IMR-90 (cell line): ENCODE results near the gene RRP8. TPM values are rescaled to one million over a fixed set of nuclear protein-coding genes. Genes with fewer than 3 reads are reported as not detected.

ENCODE experiments used
- ATAC-seq: fragments of 200-7000 bp; cut with Tn5 transposase; 2 replicates; pipeline ENCODE4 v1.9.1; 2020; ENCODE audit warnings: low read depth, mild to moderate bottlenecking, moderate library complexity
- BruUV-seq: library from RNA; stranded (reverse); fragments of 400-500 nt; replicated peaks from 2 replicates; lab custom pipeline; 2021; lab: Mats Ljungman, UMichigan
- CTCF ChIA-PET: fragments of 300-600 bp; formaldehyde crosslinking; extraction: SDS; loops from one replicate; lab custom pipeline; 2021; ENCODE audit warnings: antibody characterized with exemption; lab: Yijun Ruan, JAX
- POLR2A ChIA-PET: fragments of 300-600 bp; sonication (Branson Sonifier 250); formaldehyde crosslinking; loops from one replicate; lab custom pipeline; 2022; ENCODE audit warnings: antibody characterized with exemption; ENCODE audit not compliant: unreplicated experiment; lab: Charles Lee
- DNase-seq: peaks from one replicate; pipeline ENCODE4 v3.0.0; 2013
- H2AFZ ChIP-seq: replicated peaks from 2 replicates; pipeline ENCODE3; 2013; ENCODE audit warnings: low read length, mild to moderate bottlenecking; ENCODE audit not compliant: poor library complexity
- H2AK5ac ChIP-seq: 2 replicates; pipeline ENCODE4 v1.6.1; 2013; ENCODE audit warnings: low read depth, low read length, inconsistent platforms
- H2AK9ac ChIP-seq: replicated peaks from 2 replicates; pipeline ENCODE3; 2013; ENCODE audit warnings: mild to moderate bottlenecking, low read depth, low read length, moderate library complexity; ENCODE audit not compliant: poor library complexity
- H2BK120ac ChIP-seq: 2 replicates; pipeline ENCODE4 v1.6.1; 2013; ENCODE audit warnings: low read depth, low read length, inconsistent platforms
- H2BK15ac ChIP-seq: 3 replicates; pipeline ENCODE4 v1.6.1; 2013; ENCODE audit warnings: low read depth, low read length, inconsistent platforms
- H2BK20ac ChIP-seq: 2 replicates; pipeline ENCODE4 v1.6.1; 2013; ENCODE audit warnings: low read depth, mild to moderate bottlenecking, inconsistent platforms, low read length, moderate library complexity
- H2BK5ac ChIP-seq: 2 replicates; pipeline ENCODE4 v1.6.1; 2013; ENCODE audit warnings: mild to moderate bottlenecking, low read depth, low read length, inconsistent platforms; ENCODE audit not compliant: poor library complexity, severe bottlenecking
- H3K14ac ChIP-seq: replicated peaks from 2 replicates; pipeline ENCODE4 v1.6.1; 2013; ENCODE audit warnings: low read depth, low read length, inconsistent platforms
- H3K18ac ChIP-seq: 2 replicates; pipeline ENCODE4 v1.6.1; 2013; ENCODE audit warnings: low read depth, low read length, control low read depth
- H3K23ac ChIP-seq: 2 replicates; pipeline ENCODE4 v1.6.1; 2013; ENCODE audit warnings: low read depth, low read length, inconsistent platforms
- H3K27ac ChIP-seq: 2 replicates; pipeline ENCODE4 v1.5.1; 2013; ENCODE audit warnings: mild to moderate bottlenecking, control low read depth, low read length; ENCODE audit not compliant: insufficient read depth
- H3K27me3 ChIP-seq: 2 replicates; pipeline ENCODE4 v1.6.1; 2013; ENCODE audit warnings: low read length; ENCODE audit not compliant: control insufficient read depth, insufficient read depth
- H3K36me3 ChIP-seq: 2 replicates; pipeline ENCODE4 v1.6.1; 2013; ENCODE audit warnings: low read length, mixed read lengths; ENCODE audit not compliant: control insufficient read depth, insufficient read depth
- H3K4ac ChIP-seq: 2 replicates; pipeline ENCODE4 v1.6.1; 2013; ENCODE audit warnings: low read depth, low read length, inconsistent platforms
- H3K4me1 ChIP-seq: 2 replicates; pipeline ENCODE4 v1.6.1; 2013; ENCODE audit warnings: low read length, mixed read lengths; ENCODE audit not compliant: control insufficient read depth, insufficient read depth
- H3K4me2 ChIP-seq: 2 replicates; pipeline ENCODE4 v1.6.1; 2013; ENCODE audit warnings: low read depth, mild to moderate bottlenecking, control low read depth, low read length, moderate library complexity
- H3K4me3 ChIP-seq: 2 replicates; pipeline ENCODE4 v1.5.1; 2013; ENCODE audit warnings: low read depth, mild to moderate bottlenecking, control low read depth, low read length, moderate library complexity; ENCODE audit not compliant: insufficient read depth
- H3K56ac ChIP-seq: 2 replicates; pipeline ENCODE4 v1.6.1; 2013; ENCODE audit warnings: low read length, inconsistent platforms; ENCODE audit not compliant: insufficient read depth; ENCODE audit errors: extremely low read depth
- H3K79me1 ChIP-seq, 2 experiments: 2 replicates each; pipeline ENCODE4 v1.6.1; 2013; ENCODE audit warnings: low read length in 2 of 2, inconsistent platforms in 1 of 2, low read depth in 1 of 2
- H3K9ac ChIP-seq: 2 replicates; pipeline ENCODE4 v1.6.1; 2013; ENCODE audit warnings: low read depth, low read length, control low read depth
- H3K9me1 ChIP-seq: 2 replicates; pipeline ENCODE4 v1.6.1; 2013; ENCODE audit warnings: low read length, inconsistent platforms; ENCODE audit not compliant: insufficient read depth
- H3K9me3 ChIP-seq: 2 replicates; pipeline ENCODE4 v1.6.1; 2013; ENCODE audit warnings: low read length; ENCODE audit not compliant: control insufficient read depth, insufficient read depth
- H4K20me1 ChIP-seq: 2 replicates; pipeline ENCODE4 v1.6.1; 2013; ENCODE audit warnings: low read length, inconsistent platforms; ENCODE audit not compliant: insufficient read depth
- H4K5ac ChIP-seq: 2 replicates; pipeline ENCODE4 v1.6.1; 2013; ENCODE audit warnings: mild to moderate bottlenecking, low read depth, low read length, control low read depth
- H4K8ac ChIP-seq, 2 experiments: 2 replicates each; pipeline ENCODE4 v1.6.1; 2013; ENCODE audit warnings: low read depth in 2 of 2, low read length in 2 of 2, control low read depth in 1 of 2, inconsistent platforms in 1 of 2
- H4K91ac ChIP-seq: 2 replicates; pipeline ENCODE4 v1.6.1; 2013; ENCODE audit warnings: low read depth, low read length, inconsistent platforms; ENCODE audit not compliant: insufficient read depth
- BHLHE40 ChIP-seq: fragments of 150-350 bp; IDR thresholded peaks from 2 replicates; pipeline ENCODE4 v1.6.1; 2016; ENCODE audit warnings: mild to moderate bottlenecking, low read depth, low read length
- CEBPB ChIP-seq: IDR thresholded peaks from 2 replicates; pipeline ENCODE4 v1.6.1; 2012; ENCODE audit warnings: low read depth, low read length, improper control_type of control experiment
- CHD1 ChIP-seq: IDR thresholded peaks from 2 replicates; pipeline ENCODE4 v1.6.1; 2012; ENCODE audit warnings: low read depth, low read length, improper control_type of control experiment
- FOS ChIP-seq: fragments of 150-350 bp; IDR thresholded peaks from 2 replicates; pipeline ENCODE4 v1.6.1; 2016; ENCODE audit warnings: low read depth, low read length
- MAFK ChIP-seq: IDR thresholded peaks from 2 replicates; pipeline ENCODE4 v1.6.1; 2012; ENCODE audit warnings: low read depth, low read length, improper control_type of control experiment
- MAZ ChIP-seq: IDR thresholded peaks from 2 replicates; pipeline ENCODE4 v1.6.1; 2012; ENCODE audit warnings: low read depth, mild to moderate bottlenecking, low read length, improper control_type of control experiment, moderate library complexity, borderline replicate concordance
- MXI1 ChIP-seq: IDR thresholded peaks from 2 replicates; pipeline ENCODE4 v1.6.1; 2012; ENCODE audit warnings: low read depth, mild to moderate bottlenecking, low read length, moderate library complexity, borderline replicate concordance
- NFE2L2 ChIP-seq: fragments of 150-350 bp; IDR thresholded peaks from 2 replicates; pipeline ENCODE4 v1.6.1; 2016; ENCODE audit warnings: low read depth, mild to moderate bottlenecking, low read length
- POLR2A ChIP-seq: IDR thresholded peaks from 2 replicates; pipeline ENCODE4 v1.6.1; 2012; ENCODE audit warnings: mild to moderate bottlenecking, low read depth, low read length
- RAD21 ChIP-seq: IDR thresholded peaks from 2 replicates; pipeline ENCODE4 v1.6.1; 2012; ENCODE audit warnings: low read length, improper control_type of control experiment
- RCOR1 ChIP-seq: IDR thresholded peaks from 2 replicates; pipeline ENCODE4 v1.6.1; 2012; ENCODE audit warnings: mild to moderate bottlenecking, low read length, improper control_type of control experiment; ENCODE audit not compliant: insufficient replicate concordance
- RFX5 ChIP-seq: IDR thresholded peaks from 2 replicates; pipeline ENCODE4 v1.8.0; 2012; ENCODE audit warnings: low read depth, mild to moderate bottlenecking, low read length, moderate library complexity
- SMC3 ChIP-seq: fragments of 150-350 bp; IDR thresholded peaks from 2 replicates; pipeline ENCODE4 v1.6.1; 2016; ENCODE audit warnings: low read depth, mild to moderate bottlenecking, antibody characterized with exemption, low read length, moderate library complexity
- WGBS, 2 experiments: methylation state at CpG; one replicate each; pipeline versions ENCODE4 v1.1.5 to v1.1.7; 2013; ENCODE audit warnings: missing lambda C conversion rate in 2 of 2; ENCODE audit not compliant: insufficient read length in 1 of 2; ENCODE audit errors: extremely low coverage in 2 of 2; 5-methylcytosine and 5-hydroxymethylcytosine counted together
- dilution Hi-C: fragments of 300-500 bp; cut with HindIII; formaldehyde crosslinking; loops from one replicate; pipeline ENCODE4 v1.14.3; 2018; ENCODE audit warnings: low sequenced_read_pairs; ENCODE audit not compliant: unreplicated experiment
- in situ Hi-C: fragments of 300-500 bp; cut with MboI; formaldehyde crosslinking; loops from 3 replicates; pipeline ENCODE4 v1.14.3; 2019; ENCODE audit warnings: low sequenced_read_pairs, inconsistent platforms, mixed read lengths
- intact Hi-C: fragments of 100-400 bp; cut with micrococcal nuclease; formaldehyde crosslinking; loops from 2 replicates; pipeline ENCODE4 v1.10.0; 2022
- polyA plus RNA-seq, 3 experiments: library from polyadenylated mRNA; depleted of rRNA; stranded (reverse); fragments of >200 nt; gene quantifications; 2 replicates each; pipeline ENCODE4 v1.2.3, GENCODE V29; 2012; ENCODE audit warnings: low replicate concordance in 1 of 3
- total RNA-seq: library from RNA; depleted of rRNA; stranded (reverse); fragments of >200 nt; gene quantifications from 2 replicates; pipeline ENCODE4 v1.2.3, GENCODE V29; 2012
- TF ChIP-seq, protein P1 (sequence below): fragments of 150-350 bp; IDR thresholded peaks from 2 replicates; pipeline ENCODE4 v1.6.1; 2017; ENCODE audit warnings: mild to moderate bottlenecking, antibody characterized with exemption, low read length, low read depth
- TF ChIP-seq, protein P2 (sequence below): fragments of 150-350 bp; IDR thresholded peaks from 2 replicates; pipeline ENCODE4 v1.6.1; 2016; ENCODE audit warnings: low read depth, mild to moderate bottlenecking, low read length, moderate library complexity, borderline replicate concordance
- TF ChIP-seq, protein P3 (sequence below): conservative IDR thresholded peaks from 2 replicates; pipeline ENCODE4 v1.5.1; 2012; ENCODE audit warnings: mild to moderate bottlenecking, low read depth, low read length, improper control_type of control experiment

RRP8 gene
- total and polyA plus RNA-seq, 2 of the 4 experiments (the other 2 are of a cell fraction): 10.8 to 11.5 TPM

DNA sequence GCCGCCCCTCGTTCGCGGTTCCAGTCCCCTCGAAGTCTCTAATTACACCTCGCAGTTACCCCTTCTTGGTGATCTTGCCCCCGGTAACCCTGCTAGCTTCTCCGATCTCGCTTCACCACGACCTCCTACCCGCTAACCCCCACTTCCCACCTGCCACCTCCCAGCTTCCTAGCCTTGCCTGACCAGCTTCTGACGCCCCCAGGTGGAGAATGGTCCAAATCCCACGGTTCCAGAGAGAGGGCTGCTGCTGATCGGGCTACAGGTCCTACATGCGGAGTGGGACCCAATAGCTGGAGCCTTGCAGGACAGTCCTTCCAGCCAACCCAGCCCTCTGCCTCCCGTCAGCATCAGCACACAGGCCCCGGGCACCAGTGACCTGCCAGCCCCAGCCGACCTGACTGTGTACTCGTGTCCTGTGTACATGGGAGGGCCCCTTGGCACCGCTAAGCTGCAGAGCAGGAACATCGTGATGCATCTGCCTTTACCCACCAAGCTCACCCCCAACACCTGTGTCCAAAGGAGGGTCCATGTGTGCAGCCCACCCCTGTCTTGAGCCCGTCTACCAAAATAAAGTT is 31.9 kb downstream of the RRP8 start:
- in situ Hi-C loops: no loop called here
- Histone ChIP-seq H3K4me2 (no peak overlapping the region), H2AFZ (peak overlapping the region; percentile 53), H2BK15ac (no peak overlapping the region), H3K4me3 (no peak overlapping the region), H3K79me1 (peaks cover 0 to 3% of the 10 kb centered on the region in 2 experiments; a peak in 2 of 4 replicates), H3K23ac (no peak overlapping the region), H4K20me1 (no peaks in the 10 kb centered on the region), H3K14ac (no peak overlapping the region), H3K9me3 (no peaks in the 10 kb centered on the region), H3K18ac (no peak overlapping the region), H2BK5ac (no peak overlapping the region), H3K36me3 (no peaks in the 10 kb centered on the region; the same call in 1 of the 2 replicates), H3K4me1 (peaks cover 9% of the 10 kb centered on the region), H3K27me3 (no peaks in the 10 kb centered on the region), H2AK9ac (no peak overlapping the region), H2BK120ac (no peak overlapping the region), H3K27ac (no peak overlapping the region), H4K8ac (no peak overlapping the region), H4K91ac (no peak overlapping the region), H3K4ac (no peak overlapping the region), H2AK5ac (no peak overlapping the region), H3K9me1 (peaks cover 8% of the 10 kb centered on the region; the same call in 1 of the 2 replicates), H3K56ac (no peak overlapping the region), H3K9ac (no peak overlapping the region), H4K5ac (no peak overlapping the region), H2BK20ac (no peak overlapping the region)
- intact Hi-C loops: no loop called here
- 52% methylated on average over 9 of the region's 22 CpGs; no CpG with 5 or more reads in 1 of the 2 experiments for WGBS, 2 experiments
- BruUV-seq: no TSS peak
- TF ChIP-seq MAFK: no peak
- TF ChIP-seq, protein P1, sequence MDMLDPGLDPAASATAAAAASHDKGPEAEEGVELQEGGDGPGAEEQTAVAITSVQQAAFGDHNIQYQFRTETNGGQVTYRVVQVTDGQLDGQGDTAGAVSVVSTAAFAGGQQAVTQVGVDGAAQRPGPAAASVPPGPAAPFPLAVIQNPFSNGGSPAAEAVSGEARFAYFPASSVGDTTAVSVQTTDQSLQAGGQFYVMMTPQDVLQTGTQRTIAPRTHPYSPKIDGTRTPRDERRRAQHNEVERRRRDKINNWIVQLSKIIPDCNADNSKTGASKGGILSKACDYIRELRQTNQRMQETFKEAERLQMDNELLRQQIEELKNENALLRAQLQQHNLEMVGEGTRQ: no peak
- TF ChIP-seq POLR2A: no peak
- TF ChIP-seq CHD1: no peak
- TF ChIP-seq BHLHE40: no peak
- no peak for TF ChIP-seq RAD21
- TF ChIP-seq RCOR1: no peak
- TF ChIP-seq, protein P2, sequence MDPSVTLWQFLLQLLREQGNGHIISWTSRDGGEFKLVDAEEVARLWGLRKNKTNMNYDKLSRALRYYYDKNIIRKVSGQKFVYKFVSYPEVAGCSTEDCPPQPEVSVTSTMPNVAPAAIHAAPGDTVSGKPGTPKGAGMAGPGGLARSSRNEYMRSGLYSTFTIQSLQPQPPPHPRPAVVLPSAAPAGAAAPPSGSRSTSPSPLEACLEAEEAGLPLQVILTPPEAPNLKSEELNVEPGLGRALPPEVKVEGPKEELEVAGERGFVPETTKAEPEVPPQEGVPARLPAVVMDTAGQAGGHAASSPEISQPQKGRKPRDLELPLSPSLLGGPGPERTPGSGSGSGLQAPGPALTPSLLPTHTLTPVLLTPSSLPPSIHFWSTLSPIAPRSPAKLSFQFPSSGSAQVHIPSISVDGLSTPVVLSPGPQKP: no peak
- TF ChIP-seq MXI1: no peak
- TF ChIP-seq MAZ: no peak
- no peak for TF ChIP-seq NFE2L2
- no peak for TF ChIP-seq SMC3
- no peak for TF ChIP-seq FOS
- TF ChIP-seq, protein P3, sequence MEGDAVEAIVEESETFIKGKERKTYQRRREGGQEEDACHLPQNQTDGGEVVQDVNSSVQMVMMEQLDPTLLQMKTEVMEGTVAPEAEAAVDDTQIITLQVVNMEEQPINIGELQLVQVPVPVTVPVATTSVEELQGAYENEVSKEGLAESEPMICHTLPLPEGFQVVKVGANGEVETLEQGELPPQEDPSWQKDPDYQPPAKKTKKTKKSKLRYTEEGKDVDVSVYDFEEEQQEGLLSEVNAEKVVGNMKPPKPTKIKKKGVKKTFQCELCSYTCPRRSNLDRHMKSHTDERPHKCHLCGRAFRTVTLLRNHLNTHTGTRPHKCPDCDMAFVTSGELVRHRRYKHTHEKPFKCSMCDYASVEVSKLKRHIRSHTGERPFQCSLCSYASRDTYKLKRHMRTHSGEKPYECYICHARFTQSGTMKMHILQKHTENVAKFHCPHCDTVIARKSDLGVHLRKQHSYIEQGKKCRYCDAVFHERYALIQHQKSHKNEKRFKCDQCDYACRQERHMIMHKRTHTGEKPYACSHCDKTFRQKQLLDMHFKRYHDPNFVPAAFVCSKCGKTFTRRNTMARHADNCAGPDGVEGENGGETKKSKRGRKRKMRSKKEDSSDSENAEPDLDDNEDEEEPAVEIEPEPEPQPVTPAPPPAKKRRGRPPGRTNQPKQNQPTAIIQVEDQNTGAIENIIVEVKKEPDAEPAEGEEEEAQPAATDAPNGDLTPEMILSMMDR: no peak
- TF ChIP-seq RFX5: no peak
- no peak for TF ChIP-seq CEBPB
- ATAC-seq: no peak
- no peak for DNase-seq
- dilution Hi-C loops: no loop called here
- ChIA-PET CTCF (no interaction called here), POLR2A (no interaction called here)
